GM10266 (cell line): ENCODE measurements around the gene FBXO46.

Source experiments
- DNase-seq: peaks from one replicate; pipeline ENCODE4 v3.0.0; 2012; ENCODE audit errors: extremely low spot score
- TF ChIP-seq, protein P1 (sequence below): IDR thresholded peaks from 2 replicates; pipeline ENCODE4 v1.5.1; 2012; ENCODE audit warnings: mild to moderate bottlenecking, low read depth; ENCODE audit not compliant: control insufficient read depth, insufficient read depth; ENCODE audit errors: missing control alignments

The FBXO46 gene

GRCh38 chr19:45663800-45664199 is 66.9 kb downstream of the FBXO46 start:
- TF ChIP-seq, protein P1, sequence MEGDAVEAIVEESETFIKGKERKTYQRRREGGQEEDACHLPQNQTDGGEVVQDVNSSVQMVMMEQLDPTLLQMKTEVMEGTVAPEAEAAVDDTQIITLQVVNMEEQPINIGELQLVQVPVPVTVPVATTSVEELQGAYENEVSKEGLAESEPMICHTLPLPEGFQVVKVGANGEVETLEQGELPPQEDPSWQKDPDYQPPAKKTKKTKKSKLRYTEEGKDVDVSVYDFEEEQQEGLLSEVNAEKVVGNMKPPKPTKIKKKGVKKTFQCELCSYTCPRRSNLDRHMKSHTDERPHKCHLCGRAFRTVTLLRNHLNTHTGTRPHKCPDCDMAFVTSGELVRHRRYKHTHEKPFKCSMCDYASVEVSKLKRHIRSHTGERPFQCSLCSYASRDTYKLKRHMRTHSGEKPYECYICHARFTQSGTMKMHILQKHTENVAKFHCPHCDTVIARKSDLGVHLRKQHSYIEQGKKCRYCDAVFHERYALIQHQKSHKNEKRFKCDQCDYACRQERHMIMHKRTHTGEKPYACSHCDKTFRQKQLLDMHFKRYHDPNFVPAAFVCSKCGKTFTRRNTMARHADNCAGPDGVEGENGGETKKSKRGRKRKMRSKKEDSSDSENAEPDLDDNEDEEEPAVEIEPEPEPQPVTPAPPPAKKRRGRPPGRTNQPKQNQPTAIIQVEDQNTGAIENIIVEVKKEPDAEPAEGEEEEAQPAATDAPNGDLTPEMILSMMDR, result no peak
- DNase-seq, result no peak

DNA sequence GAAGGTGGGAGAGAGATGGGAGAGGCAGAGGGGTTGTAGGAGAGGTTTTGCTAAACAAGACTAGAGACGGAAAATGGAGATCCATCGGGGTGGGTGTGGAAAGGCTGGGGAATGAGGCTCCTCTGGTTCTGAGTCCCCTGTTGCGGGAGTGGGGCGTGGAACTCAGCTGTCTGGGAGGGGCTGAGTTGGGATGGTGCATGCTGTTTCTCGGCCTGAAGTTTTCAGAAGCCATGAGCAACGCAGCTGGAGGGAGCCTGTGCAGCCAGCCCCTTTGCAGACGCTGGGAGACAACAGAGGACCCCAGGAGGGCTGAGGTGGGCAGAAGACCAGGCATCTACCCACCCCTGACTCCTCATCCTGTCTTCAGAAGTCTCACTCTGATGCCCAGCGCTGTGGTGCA is 70.1 kb downstream of the FBXO46 start:
- TF ChIP-seq, protein P1, result no peak
- no peak for DNase-seq
